C4-2B (cell line): ENCODE results near the gene C2orf78.

ENCODE experiments used
- H3K27ac ChIP-seq: fragments of 450-650 bp; 2 replicates; pipeline ENCODE4 v1.5.1; 2017
- ZFX ChIP-seq: fragments of 450-650 bp; IDR thresholded peaks from 2 replicates; pipeline ENCODE4 v1.6.1; 2017
- TF ChIP-seq, protein P1 (sequence below): fragments of 450-650 bp; conservative IDR thresholded peaks from 2 replicates; pipeline ENCODE4 v1.5.1; 2017; ENCODE audit warnings: mild to moderate bottlenecking

Gene C2orf78

DNA sequence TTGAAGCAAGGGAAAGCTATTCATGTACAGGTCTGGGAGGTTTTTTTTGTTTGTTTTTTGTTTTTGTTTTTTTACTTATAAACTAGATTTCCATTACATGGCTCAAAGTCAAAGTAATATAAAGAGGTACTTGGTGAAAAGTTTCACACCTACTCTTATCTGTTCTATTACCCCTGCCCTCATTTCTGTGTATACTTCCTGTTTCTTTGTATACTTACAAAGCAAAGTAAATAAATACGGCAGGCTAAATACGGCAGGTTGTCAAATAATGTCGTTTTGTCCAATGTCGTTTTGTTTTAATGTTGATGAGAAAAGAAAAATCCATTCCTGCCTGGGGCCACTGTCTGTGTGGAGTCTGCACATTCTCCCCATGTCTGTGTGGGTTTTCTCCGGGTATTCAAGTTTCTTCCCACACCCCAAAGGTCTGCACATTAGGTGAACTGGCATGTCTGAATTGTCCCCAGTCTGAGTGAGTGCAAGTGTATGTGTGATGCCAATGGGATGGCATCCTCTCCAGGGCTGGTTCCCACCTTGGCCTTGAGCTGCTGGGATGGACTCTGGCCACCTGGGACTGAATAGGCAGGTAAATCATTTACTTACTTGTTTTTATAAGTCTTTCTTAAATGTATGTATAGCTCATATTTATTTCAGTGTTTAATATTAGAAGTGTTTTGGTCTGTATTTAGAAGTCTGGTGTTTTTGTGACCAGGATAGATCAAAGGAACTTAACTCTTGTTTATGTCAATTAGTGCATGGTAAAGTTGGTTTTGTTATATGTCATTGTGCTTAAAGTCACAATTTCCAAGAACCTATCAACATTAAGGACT, 58.1 kb downstream of the C2orf78 start:
- H3K27ac ChIP-seq = peak overlapping the region; percentile 40; the same call in 1 of the 2 replicates
- TF ChIP-seq, protein P1, sequence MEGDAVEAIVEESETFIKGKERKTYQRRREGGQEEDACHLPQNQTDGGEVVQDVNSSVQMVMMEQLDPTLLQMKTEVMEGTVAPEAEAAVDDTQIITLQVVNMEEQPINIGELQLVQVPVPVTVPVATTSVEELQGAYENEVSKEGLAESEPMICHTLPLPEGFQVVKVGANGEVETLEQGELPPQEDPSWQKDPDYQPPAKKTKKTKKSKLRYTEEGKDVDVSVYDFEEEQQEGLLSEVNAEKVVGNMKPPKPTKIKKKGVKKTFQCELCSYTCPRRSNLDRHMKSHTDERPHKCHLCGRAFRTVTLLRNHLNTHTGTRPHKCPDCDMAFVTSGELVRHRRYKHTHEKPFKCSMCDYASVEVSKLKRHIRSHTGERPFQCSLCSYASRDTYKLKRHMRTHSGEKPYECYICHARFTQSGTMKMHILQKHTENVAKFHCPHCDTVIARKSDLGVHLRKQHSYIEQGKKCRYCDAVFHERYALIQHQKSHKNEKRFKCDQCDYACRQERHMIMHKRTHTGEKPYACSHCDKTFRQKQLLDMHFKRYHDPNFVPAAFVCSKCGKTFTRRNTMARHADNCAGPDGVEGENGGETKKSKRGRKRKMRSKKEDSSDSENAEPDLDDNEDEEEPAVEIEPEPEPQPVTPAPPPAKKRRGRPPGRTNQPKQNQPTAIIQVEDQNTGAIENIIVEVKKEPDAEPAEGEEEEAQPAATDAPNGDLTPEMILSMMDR = no peak
- no peak for TF ChIP-seq ZFX

DNA sequence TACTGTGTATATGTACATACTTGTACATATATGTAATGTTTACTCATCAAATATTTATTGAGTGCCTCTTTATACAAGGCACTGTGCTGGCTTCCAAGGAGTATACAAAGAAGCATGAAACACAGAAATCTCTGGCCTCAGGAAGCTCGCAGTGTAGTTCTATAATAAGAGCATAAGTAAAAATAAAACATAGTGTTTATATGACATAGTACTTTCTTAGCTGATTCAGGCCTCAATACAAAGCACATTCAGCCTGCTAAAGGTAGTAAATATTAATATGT, 58.7 kb downstream of the C2orf78 start:
- no peak for TF ChIP-seq ZFX
- TF ChIP-seq, protein P1 = no peak
- no peak overlapping the region for H3K27ac ChIP-seq

DNA sequence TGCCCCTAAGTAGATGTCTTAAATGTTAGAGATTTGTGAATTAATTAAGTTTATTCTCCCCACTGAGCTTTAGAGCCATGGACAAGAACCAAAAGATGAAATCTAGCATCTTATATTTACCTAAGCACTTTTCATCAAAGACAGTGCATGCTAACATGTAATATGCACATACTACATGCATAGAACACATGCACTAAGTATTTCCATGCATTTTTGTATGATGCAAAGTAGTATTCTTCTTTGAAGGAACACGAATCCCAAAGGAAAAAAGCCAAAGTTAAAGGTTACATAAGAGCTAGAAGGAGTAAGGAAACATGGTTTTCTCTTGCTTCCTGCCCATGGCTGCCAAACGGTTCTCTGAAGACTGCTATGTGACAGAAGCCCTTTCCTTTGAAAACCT, 60.1 kb downstream of the C2orf78 start:
- no peak overlapping the region for H3K27ac ChIP-seq

DNA sequence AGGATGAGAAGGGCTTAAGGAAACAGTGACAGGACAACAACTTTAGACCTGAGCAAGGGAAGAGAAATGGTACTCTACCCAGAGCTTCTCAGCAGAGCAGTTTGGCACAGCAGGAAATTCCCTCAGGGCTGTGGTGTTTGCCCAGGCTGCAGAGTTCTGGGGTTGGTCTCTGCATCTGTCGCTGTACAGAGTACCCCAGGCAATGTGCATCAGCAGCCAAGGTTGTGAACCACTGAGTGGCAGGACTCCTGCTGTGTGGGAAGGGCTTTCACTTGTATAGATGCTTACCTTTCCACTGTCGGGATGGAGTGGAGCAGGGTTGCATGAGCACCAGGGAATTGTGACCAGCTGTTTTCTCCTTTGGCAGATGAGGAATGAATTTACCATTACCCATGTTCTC, 66.0 kb downstream of the C2orf78 start:
- H3K27ac ChIP-seq = no peak overlapping the region
- TF ChIP-seq, protein P1 = no peak
- no peak for TF ChIP-seq ZFX

More for the DNA sequence above, 60.1 kb downstream of the C2orf78 start:
- no peak for TF ChIP-seq ZFX
- TF ChIP-seq, protein P1 = no peak

DNA sequence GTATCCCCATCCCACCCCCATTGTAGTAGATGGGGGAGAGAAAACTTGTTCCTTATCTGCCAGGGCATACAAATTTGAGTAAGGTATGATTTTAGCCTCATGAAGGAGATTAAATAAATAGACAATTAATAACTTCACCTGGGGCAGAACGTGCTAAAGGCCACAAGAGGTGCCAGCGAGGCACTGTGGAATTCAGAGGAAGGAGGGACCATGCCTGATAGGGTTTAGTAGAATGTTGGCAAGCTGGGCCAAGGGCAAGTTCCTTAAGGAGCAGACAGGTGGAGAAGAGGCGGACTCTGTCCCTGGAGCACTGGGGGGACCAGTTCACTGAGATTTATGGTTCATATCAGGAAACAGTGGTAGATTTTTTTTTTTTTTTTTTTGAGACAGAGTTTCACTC, 67.3 kb downstream of the C2orf78 start:
- TF ChIP-seq, protein P1 = peak; percentile 53
- no peak for TF ChIP-seq ZFX
- no peak overlapping the region for H3K27ac ChIP-seq

DNA sequence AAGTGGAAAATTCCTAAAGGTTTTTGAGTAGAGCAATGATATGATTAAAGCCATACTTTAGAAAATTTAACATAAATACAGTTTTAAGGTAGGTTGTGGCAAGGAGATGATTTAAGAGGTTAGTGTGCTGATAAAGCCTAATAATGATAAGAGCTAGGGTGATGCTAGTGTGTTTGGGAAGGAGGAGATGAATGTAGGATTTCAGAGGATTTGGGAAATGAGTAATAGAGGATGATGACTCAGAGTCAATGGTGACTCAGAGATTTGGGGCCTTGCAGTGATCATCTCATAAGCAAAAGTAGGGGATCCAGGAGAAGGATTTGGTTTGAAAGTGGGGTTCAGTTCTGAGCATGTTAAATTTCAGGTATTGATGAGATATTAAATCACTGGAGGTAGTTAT, 68.0 kb downstream of the C2orf78 start:
- no peak for TF ChIP-seq ZFX
- TF ChIP-seq, protein P1 = no peak
- H3K27ac ChIP-seq = no peak overlapping the region

DNA sequence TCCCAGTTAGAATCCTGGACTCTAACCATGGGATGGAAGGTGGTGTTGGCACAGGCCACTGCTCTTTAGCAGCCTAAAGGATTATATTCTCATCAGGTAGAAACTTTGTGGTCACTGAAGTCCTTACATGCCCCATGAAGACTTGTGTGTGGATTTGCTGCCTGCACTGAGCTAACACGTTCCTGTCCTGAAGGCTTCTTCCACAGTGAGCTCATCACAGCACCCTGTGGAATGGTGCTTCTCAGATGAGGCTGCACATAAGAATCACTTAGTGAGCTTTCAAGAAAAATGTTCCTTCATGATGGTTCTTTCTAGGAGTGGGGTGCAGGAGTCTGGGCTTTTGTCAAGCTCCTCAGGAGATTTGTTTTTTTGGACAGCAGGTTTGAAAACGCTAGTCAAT, 71.5 kb downstream of the C2orf78 start:
- H3K27ac ChIP-seq = no peak overlapping the region

More for the DNA sequence above, 71.5 kb downstream of the C2orf78 start:
- TF ChIP-seq ZFX = no peak
- TF ChIP-seq, protein P1 = no peak
